Measurements from ENCODE around the gene PTH2R.
"Not testable (repeated sequence)": the region's sequence is repeated elsewhere in the genome, so short reads cannot be mapped to it uniquely, and the experiment has no call there.

PTH2R gene

DNA sequence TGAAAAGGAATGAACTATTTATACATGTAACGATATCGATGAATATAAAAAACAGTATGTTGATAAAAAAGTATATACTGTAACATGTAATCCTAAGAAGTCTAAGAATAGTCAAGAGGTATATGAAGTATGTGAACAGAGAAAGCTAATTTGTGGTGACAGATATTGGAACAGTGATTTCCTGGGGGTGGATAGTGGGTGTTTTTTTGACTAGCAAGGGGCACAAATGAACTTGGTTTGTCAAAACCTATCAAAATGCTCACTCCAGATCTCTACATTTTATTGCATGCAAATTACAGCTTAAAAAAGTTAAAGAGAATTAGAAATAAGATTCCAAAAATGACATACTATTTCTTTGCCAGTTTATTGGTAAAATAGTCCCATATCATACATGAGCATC lies 35.4 kb downstream of the PTH2R start:
- no peak overlapping the region for H3K4ac ChIP-seq (ENCODE audit: low read depth, low read length)
- H3K18ac ChIP-seq (ENCODE audit: low read length) = no peak overlapping the region
- H3K27me3 ChIP-seq (ENCODE audit: insufficient read depth, low read length, poor library complexity) = no peaks in the 10 kb centered on the region
- H3K27ac ChIP-seq (ENCODE audit: low read depth, low read length) = no peak overlapping the region
- no peak overlapping the region for H2BK15ac ChIP-seq (replicated peaks; ENCODE audit: low read depth)
- H2AK5ac ChIP-seq (ENCODE audit: low read length) = no peak overlapping the region
- no peaks in the 10 kb centered on the region for H3K79me1 ChIP-seq (ENCODE audit: low read length)
- no peak overlapping the region for H3K23ac ChIP-seq (ENCODE audit: low read length)
- H3K56ac ChIP-seq (ENCODE audit: low read length) = no peak overlapping the region
- WGBS (ENCODE audit: extremely low coverage, insufficient coverage, low lambda C conversion rate) = 100% methylated on average over 2 of the region's 2 CpGs
- no peaks in the 10 kb centered on the region for H3K79me2 ChIP-seq (ENCODE audit: control insufficient read depth, insufficient read depth, low read length)
- H3K4me3 ChIP-seq (ENCODE audit: low read length) = no peak overlapping the region
- no peak overlapping the region for H2BK5ac ChIP-seq (ENCODE audit: low read length)
- H3K36me3 ChIP-seq (ENCODE audit: control insufficient read depth, insufficient read depth, low read length) = no peaks in the 10 kb centered on the region
- H3K9ac ChIP-seq (ENCODE audit: low read length) = no peak overlapping the region
- no peak overlapping the region for H3K4me2 ChIP-seq (ENCODE audit: low read length)
- H4K8ac ChIP-seq (ENCODE audit: low read depth, low read length) = no peak overlapping the region
- no peak overlapping the region for H4K5ac ChIP-seq (ENCODE audit: low read length)
- H2BK120ac ChIP-seq (ENCODE audit: low read depth, low read length) = no peak overlapping the region
- DNase-seq = no peak
- no peaks in the 10 kb centered on the region for H3K4me1 ChIP-seq (ENCODE audit: control insufficient read depth, low read depth, low read length)

DNA sequence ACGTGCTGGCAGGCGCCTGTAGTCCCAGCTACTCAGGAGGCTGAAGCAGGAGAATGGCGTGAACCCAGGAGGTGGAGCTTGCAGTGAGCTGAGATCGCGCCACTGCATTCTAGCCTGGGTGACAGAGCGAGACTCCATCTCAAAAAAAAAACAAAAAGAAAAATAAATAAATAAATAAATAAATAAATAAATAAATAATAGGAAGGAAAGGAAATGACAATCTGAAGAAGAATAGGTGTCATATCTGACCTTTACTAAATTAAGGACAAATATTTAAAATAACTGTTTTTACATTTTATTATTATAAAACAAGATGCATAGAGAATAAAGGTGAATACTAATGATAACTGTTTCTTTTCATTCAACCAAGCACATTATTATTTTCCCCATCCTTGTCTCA lies 40.9 kb downstream of the PTH2R start:
- not testable (repeated sequence) for H2AK5ac ChIP-seq (ENCODE audit: low read length); H3K18ac ChIP-seq (ENCODE audit: low read length); H4K8ac ChIP-seq (ENCODE audit: low read depth, low read length); DNase-seq; H3K27ac ChIP-seq (ENCODE audit: low read depth, low read length); H3K9ac ChIP-seq (ENCODE audit: low read length); H3K4ac ChIP-seq (ENCODE audit: low read depth, low read length); H3K36me3 ChIP-seq (ENCODE audit: control insufficient read depth, insufficient read depth, low read length); H2BK15ac ChIP-seq (replicated peaks; ENCODE audit: low read depth); H3K79me2 ChIP-seq (ENCODE audit: control insufficient read depth, insufficient read depth, low read length); H3K23ac ChIP-seq (ENCODE audit: low read length); H3K27me3 ChIP-seq (ENCODE audit: insufficient read depth, low read length, poor library complexity); H3K79me1 ChIP-seq (ENCODE audit: low read length); H2BK120ac ChIP-seq (ENCODE audit: low read depth, low read length); H3K4me2 ChIP-seq (ENCODE audit: low read length); H4K5ac ChIP-seq (ENCODE audit: low read length); H3K56ac ChIP-seq (ENCODE audit: low read length); H2BK5ac ChIP-seq (ENCODE audit: low read length); H3K4me3 ChIP-seq (ENCODE audit: low read length); H3K4me1 ChIP-seq (ENCODE audit: control insufficient read depth, low read depth, low read length)
- WGBS (ENCODE audit: extremely low coverage, insufficient coverage, low lambda C conversion rate) = no CpG with 5 or more reads among the region's 6 CpGs

DNA sequence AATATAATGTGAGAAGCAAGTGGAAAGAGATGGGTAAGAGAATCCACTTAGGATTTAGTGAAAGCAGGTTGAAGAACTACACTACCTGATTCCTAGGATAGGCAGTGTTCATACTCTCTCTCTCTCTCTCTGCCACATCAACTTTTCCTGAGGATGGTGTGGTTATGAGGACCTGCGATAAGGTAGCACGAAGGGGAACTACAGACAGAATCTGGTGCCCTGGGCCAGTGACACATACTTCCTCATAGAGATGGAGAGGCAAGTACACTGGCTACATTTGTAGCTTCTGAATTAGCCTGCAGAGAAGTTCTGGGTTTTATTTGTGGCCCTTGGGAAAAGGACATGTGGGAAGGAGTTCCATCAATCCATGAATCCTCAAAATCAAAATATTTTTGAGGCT lies 44.5 kb downstream of the PTH2R start:
- no peak for DNase-seq
- Histone ChIP-seq H2BK120ac (ENCODE audit: low read depth, low read length) (no peak overlapping the region), H3K27me3 (ENCODE audit: insufficient read depth, low read length, poor library complexity) (no peaks in the 10 kb centered on the region), H4K8ac (ENCODE audit: low read depth, low read length) (no peak overlapping the region), H2BK15ac (replicated peaks; ENCODE audit: low read depth) (no peak overlapping the region), H3K4me2 (ENCODE audit: low read length) (no peak overlapping the region), H3K4ac (ENCODE audit: low read depth, low read length) (no peak overlapping the region), H3K18ac (ENCODE audit: low read length) (no peak overlapping the region), H3K56ac (ENCODE audit: low read length) (no peak overlapping the region), H3K79me1 (ENCODE audit: low read length) (no peaks in the 10 kb centered on the region), H3K4me1 (ENCODE audit: control insufficient read depth, low read depth, low read length) (no peaks in the 10 kb centered on the region), H3K27ac (ENCODE audit: low read depth, low read length) (no peak overlapping the region), H3K23ac (ENCODE audit: low read length) (no peak overlapping the region), H3K4me3 (ENCODE audit: low read length) (no peak overlapping the region), H3K9ac (ENCODE audit: low read length) (no peak overlapping the region), H3K79me2 (ENCODE audit: control insufficient read depth, insufficient read depth, low read length) (no peaks in the 10 kb centered on the region), H3K36me3 (ENCODE audit: control insufficient read depth, insufficient read depth, low read length) (no peaks in the 10 kb centered on the region), H4K5ac (ENCODE audit: low read length) (no peak overlapping the region), H2AK5ac (ENCODE audit: low read length) (no peak overlapping the region), H2BK5ac (ENCODE audit: low read length) (no peak overlapping the region)
- no CpG with 5 or more reads among the region's 2 CpGs for WGBS (ENCODE audit: extremely low coverage, insufficient coverage, low lambda C conversion rate)

DNA sequence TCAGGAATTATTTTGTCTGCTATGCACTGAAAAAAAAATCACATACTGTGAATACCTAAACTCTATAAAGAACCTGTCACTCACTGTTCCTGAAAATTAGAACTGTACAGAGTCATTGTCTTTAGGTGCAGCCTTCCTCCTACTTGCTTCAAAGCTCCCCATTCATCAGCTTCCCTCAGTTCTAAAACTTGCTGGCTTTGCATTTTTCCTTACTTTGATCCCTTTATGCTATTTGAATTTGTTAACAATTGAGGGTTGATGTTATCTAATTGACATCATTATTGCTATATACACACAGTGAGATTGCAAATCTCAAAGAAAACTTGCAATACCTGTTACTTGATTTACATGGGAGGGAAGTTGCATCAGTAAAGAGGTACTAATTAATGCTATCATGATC lies 48.3 kb downstream of the PTH2R start:
- Histone ChIP-seq H3K79me2 (ENCODE audit: control insufficient read depth, insufficient read depth, low read length) (no peaks in the 10 kb centered on the region), H3K4me1 (ENCODE audit: control insufficient read depth, low read depth, low read length) (no peaks in the 10 kb centered on the region), H3K9ac (ENCODE audit: low read length) (no peak overlapping the region), H4K5ac (ENCODE audit: low read length) (no peak overlapping the region), H4K8ac (ENCODE audit: low read depth, low read length) (no peak overlapping the region), H2AK5ac (ENCODE audit: low read length) (no peak overlapping the region), H2BK15ac (replicated peaks; ENCODE audit: low read depth) (no peak overlapping the region), H3K18ac (ENCODE audit: low read length) (no peak overlapping the region), H2BK5ac (ENCODE audit: low read length) (no peak overlapping the region), H2BK120ac (ENCODE audit: low read depth, low read length) (no peak overlapping the region), H3K27ac (ENCODE audit: low read depth, low read length) (no peak overlapping the region), H3K4me2 (ENCODE audit: low read length) (no peak overlapping the region), H3K36me3 (ENCODE audit: control insufficient read depth, insufficient read depth, low read length) (no peaks in the 10 kb centered on the region), H3K4me3 (ENCODE audit: low read length) (no peak overlapping the region), H3K4ac (ENCODE audit: low read depth, low read length) (no peak overlapping the region), H3K56ac (ENCODE audit: low read length) (no peak overlapping the region), H3K79me1 (ENCODE audit: low read length) (no peaks in the 10 kb centered on the region), H3K23ac (ENCODE audit: low read length) (no peak overlapping the region), H3K27me3 (ENCODE audit: insufficient read depth, low read length, poor library complexity) (no peaks in the 10 kb centered on the region)
- no peak for DNase-seq

DNA sequence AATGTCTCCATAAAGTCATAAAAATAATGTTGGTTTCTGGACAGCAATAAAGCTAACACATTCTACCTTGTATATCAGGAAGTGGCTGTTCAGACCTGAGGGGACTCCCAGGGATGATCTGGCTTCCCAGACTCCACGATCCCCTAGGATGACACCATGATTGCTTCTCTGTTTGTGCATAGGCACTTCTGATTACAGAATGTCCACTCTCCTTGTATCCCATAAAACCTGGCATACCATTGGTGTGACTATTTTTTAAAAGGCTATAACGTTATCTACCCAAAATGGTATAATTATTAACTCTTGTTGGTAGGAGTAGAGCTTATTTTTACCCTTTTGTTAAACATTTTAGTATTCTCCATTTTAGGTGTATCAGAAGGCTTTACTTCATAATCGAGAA lies 57.1 kb downstream of the PTH2R start:
- Histone ChIP-seq H3K56ac (ENCODE audit: low read length) (no peak overlapping the region), H3K79me1 (ENCODE audit: low read length) (no peaks in the 10 kb centered on the region), H2BK15ac (replicated peaks; ENCODE audit: low read depth) (no peak overlapping the region), H3K23ac (ENCODE audit: low read length) (no peak overlapping the region), H2BK5ac (ENCODE audit: low read length) (no peak overlapping the region), H4K5ac (ENCODE audit: low read length) (no peak overlapping the region), H3K9ac (ENCODE audit: low read length) (no peak overlapping the region), H2BK120ac (ENCODE audit: low read depth, low read length) (no peak overlapping the region), H3K27ac (ENCODE audit: low read depth, low read length) (no peak overlapping the region), H3K18ac (ENCODE audit: low read length) (no peak overlapping the region), H3K36me3 (ENCODE audit: control insufficient read depth, insufficient read depth, low read length) (no peaks in the 10 kb centered on the region), H2AK5ac (ENCODE audit: low read length) (no peak overlapping the region), H4K8ac (ENCODE audit: low read depth, low read length) (no peak overlapping the region), H3K4me2 (ENCODE audit: low read length) (no peak overlapping the region), H3K79me2 (ENCODE audit: control insufficient read depth, insufficient read depth, low read length) (no peaks in the 10 kb centered on the region), H3K4me1 (ENCODE audit: control insufficient read depth, low read depth, low read length) (no peaks in the 10 kb centered on the region), H3K27me3 (ENCODE audit: insufficient read depth, low read length, poor library complexity) (no peaks in the 10 kb centered on the region), H3K4ac (ENCODE audit: low read depth, low read length) (no peak overlapping the region), H3K4me3 (ENCODE audit: low read length) (no peak overlapping the region)
- WGBS (ENCODE audit: extremely low coverage, insufficient coverage, low lambda C conversion rate) = no CpG with 5 or more reads among the region's 3 CpGs
- DNase-seq = no peak

DNA sequence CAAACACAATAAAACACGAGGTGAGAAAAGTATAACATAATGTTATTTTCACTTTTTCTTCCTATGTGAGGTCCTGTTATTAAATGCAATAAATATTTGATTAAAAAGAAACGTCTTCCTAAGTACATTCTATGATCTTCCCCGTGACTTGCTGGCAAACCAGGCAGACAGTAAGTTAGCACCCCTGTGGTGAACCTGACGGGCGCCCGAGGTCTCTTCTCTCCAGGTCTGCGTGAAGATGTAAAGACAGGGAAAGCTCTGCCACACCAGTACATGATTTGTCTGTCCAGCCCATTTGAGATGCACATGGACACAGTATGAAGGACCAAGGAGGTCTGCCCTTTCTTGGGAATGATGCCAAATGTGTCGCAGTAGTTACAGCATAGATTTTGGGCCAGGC lies 57.6 kb downstream of the PTH2R start:
- Histone ChIP-seq H3K27ac (ENCODE audit: low read depth, low read length) (no peak overlapping the region), H3K4me1 (ENCODE audit: control insufficient read depth, low read depth, low read length) (no peaks in the 10 kb centered on the region), H3K4me3 (ENCODE audit: low read length) (no peak overlapping the region), H3K23ac (ENCODE audit: low read length) (no peak overlapping the region), H2BK15ac (replicated peaks; ENCODE audit: low read depth) (no peak overlapping the region), H2BK120ac (ENCODE audit: low read depth, low read length) (no peak overlapping the region), H3K36me3 (ENCODE audit: control insufficient read depth, insufficient read depth, low read length) (no peaks in the 10 kb centered on the region), H3K9ac (ENCODE audit: low read length) (no peak overlapping the region), H2BK5ac (ENCODE audit: low read length) (no peak overlapping the region), H4K8ac (ENCODE audit: low read depth, low read length) (no peak overlapping the region), H3K4me2 (ENCODE audit: low read length) (no peak overlapping the region), H3K79me1 (ENCODE audit: low read length) (no peaks in the 10 kb centered on the region), H3K56ac (ENCODE audit: low read length) (no peak overlapping the region), H3K27me3 (ENCODE audit: insufficient read depth, low read length, poor library complexity) (no peaks in the 10 kb centered on the region), H3K79me2 (ENCODE audit: control insufficient read depth, insufficient read depth, low read length) (no peaks in the 10 kb centered on the region), H3K4ac (ENCODE audit: low read depth, low read length) (no peak overlapping the region), H2AK5ac (ENCODE audit: low read length) (no peak overlapping the region), H4K5ac (ENCODE audit: low read length) (no peak overlapping the region), H3K18ac (ENCODE audit: low read length) (no peak overlapping the region)
- DNase-seq = peak; percentile 24
- no CpG with 5 or more reads among the region's 8 CpGs for WGBS (ENCODE audit: extremely low coverage, insufficient coverage, low lambda C conversion rate)

Data from mesendoderm (in vitro differentiated cells).